ENCODE data around the gene HIF1A.
"Not testable (repeated sequence)": the region's sequence is repeated elsewhere in the genome, so short reads cannot be mapped to it uniquely, and the experiment has no call there.

The HIF1A gene

GRCh38 chr14:61742371-61742770 lies 47.1 kb downstream of the HIF1A start:
- TF ChIP-seq CTCF (IDR thresholded peaks at IDR 0.05; ENCODE audit: low read length, missing control alignments) = no peak
- H3K4me3 ChIP-seq (replicated peaks; ENCODE audit: low read depth, low read length) = no peak overlapping the region
- DNase-seq (ENCODE audit: low read depth) = no peak

- H3K4me3 ChIP-seq (replicated peaks; ENCODE audit: low read depth, low read length) = no peak overlapping the region
- DNase-seq (ENCODE audit: low read depth) = no peak
- TF ChIP-seq CTCF (IDR thresholded peaks at IDR 0.05; ENCODE audit: low read length, missing control alignments) = no peak
Measured at GRCh38 chr14:61744238-61744637, 48.9 kb downstream of the HIF1A start.

GRCh38 chr14:61746346-61746745 lies 51.0 kb downstream of the HIF1A start:
- not testable (repeated sequence) for DNase-seq (ENCODE audit: low read depth); H3K4me3 ChIP-seq (replicated peaks; ENCODE audit: low read depth, low read length)

- DNase-seq (ENCODE audit: low read depth) = no peak
- TF ChIP-seq CTCF (IDR thresholded peaks at IDR 0.05; ENCODE audit: low read length, missing control alignments) = no peak
- no peak overlapping the region for H3K4me3 ChIP-seq (replicated peaks; ENCODE audit: low read depth, low read length)
Measured at GRCh38 chr14:61746881-61747280, 51.6 kb downstream of the HIF1A start.

- H3K4me3 ChIP-seq (replicated peaks; ENCODE audit: low read depth, low read length) = no peak overlapping the region
- no peak for TF ChIP-seq CTCF (IDR thresholded peaks at IDR 0.05; ENCODE audit: low read length, missing control alignments)
- DNase-seq (ENCODE audit: low read depth) = no peak
Measured at GRCh38 chr14:61747342-61747741, 52.0 kb downstream of the HIF1A start.

- H3K4me3 ChIP-seq (replicated peaks; ENCODE audit: low read depth, low read length) = no peak overlapping the region
- no peak for TF ChIP-seq CTCF (IDR thresholded peaks at IDR 0.05; ENCODE audit: low read length, missing control alignments)
- DNase-seq (ENCODE audit: low read depth) = no peak
Measured at GRCh38 chr14:61749264-61749663, 54.0 kb downstream of the HIF1A start.

GRCh38 chr14:61749867-61750266 lies 54.6 kb downstream of the HIF1A start:
- no peak for TF ChIP-seq CTCF (IDR thresholded peaks at IDR 0.05; ENCODE audit: low read length, missing control alignments)
- no peak for DNase-seq (ENCODE audit: low read depth)
- H3K4me3 ChIP-seq (replicated peaks; ENCODE audit: low read depth, low read length) = peak overlapping the region; percentile 8
